HG02588 (cell line): ENCODE results near the gene GRIK5.

Experiments
- ATAC-seq: cut with Tn5 transposase; IDR thresholded peaks from one replicate; pipeline ENCODE4 v1.9.1; 2021; ENCODE audit warnings: mild to moderate bottlenecking, moderate library complexity; ENCODE audit not compliant: unreplicated experiment

GRIK5 gene

DNA sequence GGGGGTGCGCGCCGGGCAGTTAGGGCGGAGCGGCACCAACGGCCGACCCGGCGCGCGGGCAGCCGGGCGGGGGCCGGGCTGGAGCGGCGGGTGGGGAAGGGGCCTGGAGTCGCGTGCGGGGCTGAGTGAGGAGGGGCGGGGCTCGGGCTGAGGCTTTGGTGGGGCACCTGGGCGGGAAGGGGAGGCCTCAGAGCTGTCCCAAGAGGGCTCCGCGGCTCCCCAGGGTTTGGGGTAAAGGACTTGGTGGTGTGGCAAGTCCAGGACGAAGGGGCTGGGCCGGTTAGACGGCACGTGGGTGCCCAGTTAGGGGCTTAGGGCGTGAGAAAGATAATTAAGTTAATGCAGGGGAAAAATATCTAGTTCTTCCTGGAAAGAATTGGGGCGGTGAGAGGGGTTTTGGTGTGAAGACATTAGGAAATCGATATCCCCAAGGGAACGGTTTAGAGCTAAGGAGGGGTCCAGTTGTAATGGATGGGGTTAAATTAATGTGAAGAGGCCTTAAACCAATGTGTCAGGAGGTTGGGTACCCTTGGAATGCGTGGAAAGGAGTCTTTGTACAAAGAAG is 6.5 kb upstream of the GRIK5 start:
- ATAC-seq = no peak

DNA sequence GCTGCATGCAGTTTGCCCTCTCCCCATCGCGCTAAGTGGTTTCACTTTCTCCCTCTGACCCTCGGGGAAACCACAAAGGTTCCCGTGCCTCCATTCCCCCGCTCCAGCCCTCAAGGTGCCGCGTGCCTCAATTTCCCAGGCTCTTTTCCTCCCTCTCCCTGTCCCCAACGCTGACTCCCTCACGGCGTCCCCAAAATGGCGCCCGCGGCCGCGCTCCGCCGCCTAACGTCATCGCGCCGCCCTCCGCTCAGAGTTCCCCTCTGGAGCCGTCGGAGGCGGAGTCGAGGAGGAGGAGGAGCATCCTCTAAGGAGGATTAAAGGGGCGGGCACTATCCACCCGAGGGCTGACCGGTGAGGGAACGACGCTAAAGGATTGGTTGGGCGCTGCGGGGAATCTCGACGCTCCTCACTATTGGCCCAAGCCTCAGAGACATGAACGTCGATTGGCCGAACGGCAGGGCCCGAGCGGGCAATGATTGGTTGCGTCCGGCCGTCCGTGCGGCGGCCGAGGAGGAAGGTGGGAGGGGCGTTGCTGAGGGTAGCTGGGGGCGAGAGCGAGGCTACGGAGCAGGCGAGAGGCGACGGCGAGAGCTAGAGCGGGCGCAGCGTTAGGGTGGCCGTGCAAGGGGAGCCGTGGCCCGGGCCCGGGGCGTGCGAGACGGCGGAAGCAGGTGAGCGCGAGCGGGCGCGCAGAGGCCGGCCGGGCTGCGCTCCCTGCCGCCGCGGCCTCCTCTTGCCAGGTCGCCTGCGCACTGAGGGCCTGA is 5.8 kb upstream of the GRIK5 start, which contains the start of gene ZNF574:
ZNF574 (plus strand) TSS at position 551 of the 764 bp plus-strand sequence. CDS start 2,441 bp downstream, outside the sequence.
- ATAC-seq = peak; percentile 91

DNA sequence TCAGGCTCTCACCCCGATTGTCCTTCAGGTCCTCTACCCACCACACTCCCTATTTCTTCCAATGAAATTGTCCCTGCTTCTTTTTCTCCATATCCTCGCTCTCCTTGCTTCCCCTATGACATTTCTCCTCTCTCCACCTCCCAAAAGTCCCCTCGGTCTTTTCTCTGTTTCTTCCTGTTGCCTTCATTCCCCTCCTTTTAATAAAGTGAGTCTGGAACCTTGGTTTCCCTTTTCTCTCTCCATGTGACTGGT is 5.3 kb upstream of the GRIK5 start:
- peak; percentile 7 for ATAC-seq

DNA sequence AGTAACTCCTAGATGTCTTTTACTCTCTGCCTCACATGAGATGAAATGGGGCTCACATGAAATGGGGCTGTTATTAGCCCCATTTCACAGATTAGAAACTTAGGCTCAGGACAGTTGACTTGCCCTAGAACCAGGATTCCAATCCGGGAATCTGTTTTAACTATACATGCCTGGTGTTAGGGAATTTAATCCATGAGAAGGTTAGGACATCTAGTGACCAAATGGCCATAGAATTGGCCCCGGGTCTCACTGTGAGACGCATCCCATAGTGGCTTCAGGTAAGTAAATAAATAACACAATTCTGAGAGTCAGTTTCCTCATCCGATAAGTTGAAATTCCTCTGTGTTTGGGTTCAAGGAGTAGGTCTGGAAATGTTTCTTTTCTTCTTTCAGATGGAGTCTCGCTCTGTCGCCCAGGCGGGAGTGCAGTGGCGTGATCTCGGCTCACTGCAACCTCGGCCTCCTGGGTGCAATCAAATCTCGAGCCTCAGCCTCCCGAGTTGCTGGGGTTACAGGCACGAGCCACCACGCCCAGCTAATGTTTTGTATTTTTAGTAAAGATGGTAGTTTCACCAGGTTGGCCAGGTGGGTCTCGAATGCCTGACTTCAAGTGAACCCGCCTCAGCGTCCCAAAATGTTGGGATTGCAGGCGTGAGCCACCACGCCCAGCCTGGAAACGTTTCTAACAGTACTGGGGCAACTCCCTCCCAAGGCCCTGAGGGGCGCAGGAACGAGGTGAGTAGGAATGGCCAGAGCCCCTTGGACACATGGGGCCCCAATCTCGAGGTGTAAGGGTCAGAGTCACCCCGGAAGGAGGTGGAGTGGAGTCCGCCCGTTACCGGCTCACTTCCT is 4.7 kb upstream of the GRIK5 start:
- ATAC-seq = no peak

DNA sequence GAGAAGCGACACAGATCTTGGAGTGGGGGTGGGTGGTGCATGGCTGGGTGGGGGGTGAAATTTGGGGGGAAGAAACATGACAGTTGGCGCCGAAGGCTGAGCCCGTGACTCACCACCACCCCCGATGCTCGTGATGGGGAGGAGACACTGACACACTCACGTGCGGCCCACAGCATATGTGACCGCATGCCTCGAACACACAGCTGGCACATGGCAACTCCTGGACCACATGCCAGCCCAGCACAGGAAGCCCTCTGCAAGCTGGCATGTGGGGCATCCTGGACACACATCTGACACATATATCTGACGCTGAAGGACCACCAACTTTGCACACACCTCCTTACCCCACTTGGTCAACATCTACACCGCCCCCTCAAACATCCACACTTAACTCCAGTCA is 1.2 kb upstream of the GRIK5 start:
- ATAC-seq = no peak

DNA sequence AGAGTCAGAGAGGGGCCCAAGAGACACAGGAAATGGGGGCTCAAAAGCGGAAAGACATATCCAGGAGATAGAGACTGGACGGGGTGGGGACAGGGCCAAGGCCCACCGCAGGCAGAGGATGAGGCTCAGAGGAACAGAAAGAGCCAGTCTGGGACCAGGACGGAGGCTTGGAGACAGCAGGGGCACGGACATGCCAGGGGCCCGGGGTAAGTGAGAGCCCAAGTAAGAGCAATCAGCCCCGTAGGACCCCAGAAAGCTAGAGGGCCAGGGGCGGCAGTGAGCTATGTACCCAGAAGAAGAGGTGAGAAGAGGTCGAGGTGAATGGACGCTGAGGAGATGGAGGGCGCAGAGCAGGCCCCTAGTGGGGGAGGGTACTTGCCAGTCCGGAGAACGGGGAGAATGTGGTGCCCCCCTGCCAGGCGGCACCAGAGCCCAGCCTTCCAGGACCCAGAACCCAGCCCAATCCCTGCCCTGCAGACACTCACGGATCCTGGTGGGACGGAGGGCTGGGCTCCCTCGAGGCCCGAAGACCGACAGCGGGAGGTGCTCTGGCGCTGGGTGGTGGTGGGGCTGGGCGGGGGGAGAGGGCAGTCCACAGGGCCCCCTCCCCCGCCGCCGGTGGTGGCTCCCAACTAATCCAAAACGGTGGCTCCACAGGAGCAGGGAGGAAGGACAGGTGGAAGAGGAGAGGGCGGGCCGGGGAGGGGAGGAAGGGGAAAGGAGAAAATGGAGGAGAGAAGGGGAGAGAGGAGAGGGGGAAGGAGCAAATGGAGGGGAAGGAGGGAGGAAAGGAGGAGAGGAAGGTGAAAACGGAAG is 1.0 kb downstream of the GRIK5 start:
- no peak for ATAC-seq

DNA sequence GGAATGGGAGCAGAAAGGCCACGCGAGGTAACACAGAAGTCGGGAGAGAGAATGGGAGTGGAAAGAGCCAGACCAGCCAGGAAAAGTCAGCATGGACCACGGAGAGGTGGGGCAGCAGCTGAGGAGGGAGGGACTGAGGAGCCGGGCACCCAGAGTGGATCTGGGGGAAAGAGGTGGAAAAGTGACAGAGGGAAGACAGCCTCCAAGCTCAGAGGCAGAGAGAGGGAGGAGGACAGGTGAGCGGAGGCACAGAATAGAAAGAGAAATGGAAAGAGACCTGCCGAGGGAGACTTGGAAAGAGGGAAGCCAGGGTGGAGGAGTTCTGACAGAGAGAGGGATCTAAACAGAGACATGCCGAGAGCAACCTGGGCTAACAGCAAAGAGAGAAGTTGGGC is 1.6 kb downstream of the GRIK5 start:
- ATAC-seq = no peak

DNA sequence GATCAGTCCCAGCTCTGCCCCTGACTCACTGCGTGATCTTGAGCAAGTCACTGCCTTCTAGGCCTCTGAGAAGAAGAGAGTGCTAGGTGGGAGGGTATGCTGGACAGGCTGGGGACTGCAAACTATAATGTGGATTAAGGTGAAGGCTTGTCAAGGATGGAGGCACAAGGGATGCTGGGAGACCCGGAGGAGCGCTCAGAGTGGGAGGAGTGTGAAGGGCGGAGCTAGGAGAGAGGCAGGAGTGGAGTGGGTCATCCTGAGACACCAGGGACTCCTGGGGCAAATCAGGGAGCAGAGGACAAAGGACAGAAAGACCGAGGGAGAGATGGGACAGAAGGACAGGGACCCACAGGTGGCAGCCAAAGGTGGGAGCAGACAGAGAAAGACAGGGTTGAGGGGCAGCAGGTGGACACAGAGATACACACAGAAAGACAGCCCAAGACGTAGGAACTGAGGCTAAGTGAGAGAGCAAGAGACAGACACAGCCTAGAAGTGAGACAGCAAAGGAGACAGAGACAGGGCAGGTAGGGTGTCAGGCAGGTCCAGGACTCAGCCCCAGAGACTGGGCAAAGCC is 2.6 kb downstream of the GRIK5 start:
- no peak for ATAC-seq

DNA sequence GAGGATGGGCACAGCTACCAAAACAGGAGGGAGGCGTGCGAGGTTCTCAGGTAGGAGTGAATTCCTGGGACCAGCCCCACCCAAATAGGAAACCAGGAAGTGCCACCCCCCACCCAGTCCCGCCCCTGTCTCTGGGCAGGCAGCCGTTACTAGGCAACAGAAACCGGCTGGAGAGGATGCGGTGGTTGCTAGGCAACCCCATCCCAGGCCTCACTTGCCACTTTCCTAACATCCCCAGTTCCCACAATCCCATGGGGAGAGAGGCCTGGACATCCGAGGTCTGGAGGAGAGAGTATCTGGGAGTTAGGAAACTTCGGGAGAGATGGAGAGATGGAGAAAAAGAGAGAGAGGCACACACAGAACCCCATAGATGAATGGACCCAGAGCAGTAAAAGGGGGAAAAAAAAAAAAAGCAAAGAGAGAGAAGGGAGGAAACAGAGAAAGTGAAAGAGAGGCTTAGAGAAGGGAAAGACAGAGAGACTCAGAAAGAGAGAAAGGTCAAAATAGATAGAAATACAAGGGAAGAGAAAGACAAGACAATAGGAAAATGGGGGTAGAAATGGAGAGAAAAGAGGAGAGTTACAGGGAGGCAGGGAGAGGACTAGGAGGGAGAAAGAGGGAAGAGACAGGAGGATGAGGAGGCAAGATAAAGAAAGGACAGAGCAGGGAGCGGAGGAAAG is 3.8 kb downstream of the GRIK5 start:
- no peak for ATAC-seq

DNA sequence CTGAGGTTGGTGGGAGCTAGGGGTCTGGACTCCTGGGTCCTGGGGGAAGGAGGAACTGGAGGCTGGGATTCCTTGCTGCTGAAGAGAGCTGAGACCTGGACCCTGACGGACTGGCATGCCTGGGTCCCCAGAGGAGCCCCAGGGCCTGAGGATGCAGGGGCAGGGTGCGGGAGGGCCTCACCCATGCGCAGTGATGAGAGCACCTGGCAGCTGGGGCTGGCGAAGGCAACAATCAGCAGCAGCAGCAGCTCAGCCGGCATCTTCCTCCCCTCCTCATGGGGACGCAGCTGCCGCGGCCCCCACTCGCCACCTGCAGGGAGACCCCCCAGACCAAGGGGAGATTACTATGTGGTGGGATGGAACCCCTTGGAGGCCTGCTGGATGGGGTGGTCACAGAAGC is 4.5 kb downstream of the GRIK5 start:
- no peak for ATAC-seq

DNA sequence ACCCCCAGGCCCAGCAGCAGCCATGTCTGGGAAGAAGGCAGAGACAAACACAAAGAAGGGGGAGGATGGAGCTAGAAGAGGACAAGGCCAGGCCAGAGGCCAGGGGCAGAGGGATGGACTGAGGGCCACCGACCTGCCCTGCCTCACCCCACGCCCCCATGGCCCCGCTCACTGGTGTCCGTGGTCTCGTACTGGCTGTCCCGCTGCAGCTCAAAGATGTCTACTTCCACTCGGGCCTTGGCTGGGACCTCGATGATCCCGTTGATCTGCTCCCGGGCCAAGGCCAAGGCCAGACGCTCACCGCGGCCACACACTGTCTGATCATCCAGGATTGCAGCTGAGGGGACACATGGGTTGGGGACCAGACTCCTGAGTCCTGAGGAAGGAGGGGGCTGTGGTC is 5.0 kb downstream of the GRIK5 start:
- ATAC-seq = no peak

DNA sequence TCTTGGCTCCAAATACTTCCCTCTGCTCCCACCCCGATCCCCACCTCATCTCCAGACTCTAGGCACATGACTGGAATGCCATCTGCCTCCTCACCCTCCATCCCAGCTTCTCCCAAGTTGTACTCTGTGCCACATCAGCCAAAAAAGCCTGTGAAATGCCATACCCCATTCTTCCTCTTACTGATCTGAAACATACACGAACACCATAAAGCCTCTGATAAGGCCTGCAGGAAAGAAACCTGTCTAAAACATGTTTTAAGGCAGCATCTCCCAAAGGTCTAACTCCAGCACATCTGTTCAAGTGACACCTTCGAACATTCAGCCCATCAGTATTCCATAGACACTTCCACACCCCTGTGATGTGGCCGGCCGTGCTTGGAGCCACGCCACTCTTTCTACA is 5.6 kb downstream of the GRIK5 start:
- ATAC-seq = no peak

DNA sequence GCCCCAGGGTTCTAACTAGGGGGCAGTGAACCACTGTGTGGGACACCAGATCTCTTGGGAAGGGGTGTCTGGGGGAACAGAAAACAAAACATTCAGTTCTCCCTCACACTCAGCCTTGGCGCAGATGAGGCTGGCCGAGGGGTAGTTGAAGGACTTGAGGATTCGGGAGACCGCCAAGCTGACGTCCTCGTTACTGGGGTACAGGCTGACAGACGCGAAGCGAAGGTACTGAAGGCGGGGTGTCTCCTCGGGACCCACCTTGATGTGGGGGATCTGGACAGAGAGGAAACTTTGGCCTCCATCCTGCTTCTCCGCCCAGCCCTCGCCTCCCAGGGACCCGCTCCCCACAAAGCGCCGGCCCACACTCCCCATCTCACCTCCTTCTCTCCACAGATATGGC is 7.6 kb downstream of the GRIK5 start:
- ATAC-seq = no peak

DNA sequence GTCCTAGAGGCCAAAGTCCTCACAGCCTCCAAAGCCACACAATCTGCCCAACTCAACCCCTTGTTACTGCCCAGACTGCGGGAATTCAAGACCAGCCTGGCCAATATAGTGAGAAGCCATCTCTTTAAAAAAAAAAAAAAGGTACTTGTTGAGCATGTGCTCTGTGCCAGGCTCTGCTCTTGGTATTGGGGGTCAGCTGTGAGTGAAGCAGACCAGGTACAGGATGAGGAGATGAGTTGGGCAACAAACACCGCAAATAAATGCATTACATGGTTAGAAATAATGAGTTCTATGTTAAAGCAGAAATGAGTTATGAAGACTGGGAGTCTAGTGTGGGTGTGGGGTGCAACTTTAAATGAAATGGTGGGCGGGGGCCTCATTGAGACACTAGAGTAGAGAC is 9.9 kb downstream of the GRIK5 start:
- ATAC-seq = no peak

DNA sequence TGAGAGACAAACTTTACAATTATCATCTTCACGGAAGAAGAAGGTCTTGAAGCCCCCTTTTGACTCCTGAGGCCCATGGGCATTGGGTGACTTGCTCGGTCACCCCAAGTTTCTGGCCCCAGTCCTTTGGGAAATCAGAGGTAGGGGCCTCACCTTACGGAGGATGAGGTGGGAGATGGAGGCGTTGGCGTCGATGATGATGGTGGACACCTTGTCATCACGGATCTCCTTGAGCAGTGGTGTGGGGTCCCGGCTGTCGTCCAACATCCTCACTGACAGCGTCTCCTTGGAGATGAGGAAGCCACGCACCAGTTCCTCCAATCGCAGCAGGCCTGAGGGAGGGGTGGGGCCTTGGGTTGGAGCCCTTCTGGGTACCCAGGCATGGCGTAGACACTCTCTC is 10.8 kb downstream of the GRIK5 start:
- no peak for ATAC-seq

DNA sequence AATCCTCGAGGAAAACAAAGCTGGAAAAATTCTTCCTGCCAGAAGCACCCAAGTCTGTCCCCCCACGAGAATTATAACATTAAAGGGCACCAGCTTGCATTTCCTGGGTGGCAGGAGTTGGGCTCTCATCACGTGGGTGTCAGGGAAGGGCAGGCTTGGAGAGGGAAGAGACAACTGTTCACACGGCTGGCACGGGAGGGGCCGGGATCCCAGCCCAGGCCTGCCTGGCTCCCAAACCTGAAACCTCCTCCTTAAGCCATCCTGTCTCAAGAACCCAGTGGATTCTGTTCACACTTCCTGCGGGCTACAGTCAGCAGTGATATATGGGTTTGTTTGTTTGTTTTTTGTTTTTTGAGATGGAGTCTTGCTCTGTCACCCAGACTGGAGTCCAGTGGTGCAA is 12.2 kb downstream of the GRIK5 start:
- no peak for ATAC-seq

DNA sequence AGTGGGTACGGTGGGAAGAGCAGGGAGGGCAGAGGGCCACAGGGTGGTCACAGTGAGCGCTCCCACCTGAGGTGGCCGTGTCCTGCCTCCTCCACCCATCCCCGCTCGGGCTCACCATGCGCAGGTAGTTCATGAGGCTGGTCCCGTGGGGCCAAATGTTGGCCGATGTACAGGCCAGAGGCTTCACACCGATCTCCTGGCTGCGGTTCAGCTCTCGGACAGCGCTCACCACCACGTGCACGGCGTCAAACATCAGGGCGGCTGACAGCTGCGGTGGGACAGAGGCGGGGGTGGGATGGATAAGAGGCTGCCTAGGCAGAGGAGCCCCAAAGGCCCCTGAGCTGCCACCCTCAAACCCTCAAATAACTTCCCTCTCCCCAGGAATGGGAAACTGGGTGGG is 15.8 kb downstream of the GRIK5 start:
- no peak for ATAC-seq

DNA sequence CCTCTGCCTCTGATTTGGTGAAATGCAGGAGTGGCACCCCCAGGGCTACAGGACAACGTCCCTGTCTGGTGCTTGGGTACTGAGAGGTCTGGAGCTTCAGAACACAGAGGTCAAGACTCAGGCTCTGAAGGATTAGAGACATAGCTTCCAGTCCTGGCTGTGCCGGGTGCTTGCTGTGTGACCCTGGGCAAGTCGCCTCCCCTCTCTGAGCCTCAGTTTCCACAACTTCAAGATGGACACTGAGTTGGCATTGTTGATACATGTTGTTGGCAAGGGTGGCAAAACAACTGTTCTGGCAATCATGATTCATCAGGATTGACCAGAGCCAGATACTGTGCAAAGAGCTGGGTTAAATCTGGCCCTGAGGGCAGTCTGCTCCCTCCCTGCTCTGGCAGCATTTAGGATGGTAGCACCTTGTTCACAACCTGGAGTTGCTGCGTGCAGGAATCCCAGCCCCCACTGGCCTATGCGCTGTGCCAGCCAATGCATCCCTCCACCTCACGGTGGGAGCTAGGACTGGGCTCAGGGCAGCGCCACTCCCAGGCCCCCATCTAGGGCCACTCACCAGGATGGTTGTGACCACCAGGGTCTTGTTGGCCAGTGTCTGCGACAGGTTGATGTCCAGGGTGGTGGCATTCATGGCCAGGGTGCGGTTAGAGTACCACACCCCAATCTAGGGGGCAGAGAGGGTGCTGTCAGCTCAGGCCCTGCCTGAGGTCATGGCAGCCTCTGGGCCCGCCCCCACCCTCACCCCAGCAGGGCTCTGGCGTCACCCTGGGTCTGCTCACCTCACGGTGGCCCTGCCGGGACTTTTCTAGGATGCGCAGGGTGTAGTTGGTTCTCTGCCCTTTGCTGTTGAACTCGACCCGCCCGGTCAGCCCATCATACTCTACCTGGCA is 16.7 kb downstream of the GRIK5 start:
- ATAC-seq = no peak

DNA sequence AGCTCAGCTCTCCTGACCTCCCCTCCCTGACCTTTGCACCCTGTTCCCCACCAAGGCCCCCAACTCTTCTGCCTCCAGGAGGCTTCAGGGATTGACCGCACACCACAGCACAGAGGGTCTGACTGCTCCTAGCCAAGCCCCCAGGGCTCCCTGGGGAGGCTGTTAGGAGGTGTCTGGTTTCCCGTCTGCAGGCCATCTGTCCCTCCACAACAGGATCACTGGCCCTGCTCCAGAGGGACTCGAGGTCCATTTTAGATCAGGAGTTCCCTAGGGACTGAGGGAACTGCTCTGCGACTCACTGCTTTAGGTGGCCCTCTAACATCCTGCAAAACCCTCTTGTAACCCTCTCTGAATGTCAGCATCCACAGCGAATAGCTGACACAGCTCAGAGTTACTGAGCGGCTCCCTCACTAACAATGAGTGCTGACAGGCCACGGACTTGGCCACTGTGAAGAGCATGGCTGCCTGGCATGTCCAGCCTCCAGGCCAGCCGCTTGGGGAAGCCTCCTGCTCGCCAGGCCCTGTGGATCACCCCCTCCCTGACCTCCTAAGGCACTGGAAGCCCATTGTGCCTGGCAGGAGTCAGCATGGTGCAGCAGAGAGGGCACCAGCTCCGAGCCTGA is 17.7 kb downstream of the GRIK5 start:
- ATAC-seq = no peak
